ENCODE data around the gene MAOA. TPM values are rescaled to one million over a fixed set of nuclear protein-coding genes. Genes with fewer than 3 reads are reported as not detected.

The MAOA gene
- total and polyA plus RNA-seq, 10 donors: 1.5 to 24.9 (median 7.1) TPM

- no peaks in the 10 kb centered on the region for H3K9me3 ChIP-seq
- H3K36me3 ChIP-seq: no peaks in the 10 kb centered on the region
- H3K27me3 ChIP-seq (replicated peaks in 1 of 7): no peaks in the 10 kb centered on the region
- H3K27ac ChIP-seq: no peak overlapping the region
- H3K4me1 ChIP-seq: no peaks in the 10 kb centered on the region
- WGBS, 5 donors: 65 to 91% (median 69%) methylated on average over 3 to 5 of the region's 5 CpGs
- TF ChIP-seq POLR2AphosphoS5 (IDR thresholded peaks at IDR 0.05): no peak
- no peak for TF ChIP-seq POLR2A (IDR thresholded peaks at IDR 0.05)
- TF ChIP-seq CTCF (IDR thresholded peaks at IDR 0.05 in 8 of 11, conservative IDR thresholded peaks at IDR 0.05 in 3 of 11): no peak
- DNase-seq: no peak
- intact Hi-C loops (cut with DNase I; ENCODE audit: low total_unique reads): loop anchor here (10.0 kb wide), 1 partner anchor 1958 kb away; no protein-coding TSS in a partner anchor
- no peak overlapping the region for H3K4me3 ChIP-seq
Observed at GRCh38 chrX:43743100-43743822, 87.2 kb downstream of the MAOA start.

- TF ChIP-seq POLR2AphosphoS5 (IDR thresholded peaks at IDR 0.05) (no peak), POLR2A (IDR thresholded peaks at IDR 0.05) (no peak), CTCF (IDR thresholded peaks at IDR 0.05 in 8 of 11, conservative IDR thresholded peaks at IDR 0.05 in 3 of 11) (no peak)
- H3K27ac ChIP-seq: no peak overlapping the region
- no peak overlapping the region for H3K4me3 ChIP-seq
- H3K27me3 ChIP-seq (replicated peaks in 1 of 7): no peaks in the 10 kb centered on the region
- 72 to 90% (median 86%) methylated on average over 3 of the region's 3 CpGs for WGBS, 5 donors
- intact Hi-C loops (cut with DNase I; ENCODE audit: low total_unique reads): loop anchor here (10.0 kb wide), 1 partner anchor 1959 kb away; no protein-coding TSS in a partner anchor
- H3K36me3 ChIP-seq: no peaks in the 10 kb centered on the region
- no peaks in the 10 kb centered on the region for H3K4me1 ChIP-seq
- no peak for DNase-seq
- no peaks in the 10 kb centered on the region for H3K9me3 ChIP-seq
Observed at GRCh38 chrX:43744284-43744683, 88.2 kb downstream of the MAOA start.

GRCh38 chrX:43745938-43746721 is 90.0 kb downstream of the MAOA start:
- H3K36me3 ChIP-seq: no peaks in the 10 kb centered on the region
- H3K4me1 ChIP-seq: peaks cover 0 to 9% (median 0%) of the 10 kb centered on the region in 6 donors
- no peak for TF ChIP-seq POLR2A (IDR thresholded peaks at IDR 0.05)
- no peak for TF ChIP-seq CTCF (IDR thresholded peaks at IDR 0.05 in 8 of 11, conservative IDR thresholded peaks at IDR 0.05 in 3 of 11)
- no peak for TF ChIP-seq POLR2AphosphoS5 (IDR thresholded peaks at IDR 0.05)
- no peak for DNase-seq
- intact Hi-C loops (cut with DNase I; ENCODE audit: low total_unique reads): loop anchor here (5.0 to 10.0 kb wide), 2 partner anchors 184 to 1961 kb away; no protein-coding TSS in a partner anchor
- H3K4me3 ChIP-seq: no peak overlapping the region
- no peak overlapping the region for H3K27ac ChIP-seq
- H3K9me3 ChIP-seq: no peaks in the 10 kb centered on the region
- H3K27me3 ChIP-seq (replicated peaks in 1 of 7): no peaks in the 10 kb centered on the region
- WGBS, 5 donors: 64 to 90% (median 82%) methylated on average over 6 of the region's 6 CpGs

GRCh38 chrX:43747476-43747875 is 91.4 kb downstream of the MAOA start:
- H3K36me3 ChIP-seq: no peaks in the 10 kb centered on the region
- no peak for DNase-seq
- no peaks in the 10 kb centered on the region for H3K27me3 ChIP-seq (replicated peaks in 1 of 7)
- intact Hi-C loops (cut with DNase I; ENCODE audit: low total_unique reads): loop anchor here (5.0 to 10.0 kb wide), 2 partner anchors 185 to 1963 kb away; no protein-coding TSS in a partner anchor
- WGBS, 5 donors: 51 to 83% (median 73%) methylated on average over 2 of the region's 2 CpGs
- no peak overlapping the region for H3K27ac ChIP-seq
- no peak for TF ChIP-seq POLR2A (IDR thresholded peaks at IDR 0.05)
- TF ChIP-seq POLR2AphosphoS5 (IDR thresholded peaks at IDR 0.05): no peak
- no peak for TF ChIP-seq CTCF (IDR thresholded peaks at IDR 0.05 in 8 of 11, conservative IDR thresholded peaks at IDR 0.05 in 3 of 11)
- no peaks in the 10 kb centered on the region for H3K9me3 ChIP-seq
- peaks cover 0 to 9% (median 0%) of the 10 kb centered on the region in 6 donors for H3K4me1 ChIP-seq
- H3K4me3 ChIP-seq: no peak overlapping the region
